ENCODE measurements around the gene FYN. TPM values are rescaled to one million over a fixed set of nuclear protein-coding genes. Genes with fewer than 3 reads are reported as not detected.
A peak's percentile ranks its signal among the peaks of the same experiment; 100 is the strongest.

The FYN gene
- total RNA-seq, 4 donors from 2014 or later = 37.8 to 65.8 (median 53.8) TPM

DNA sequence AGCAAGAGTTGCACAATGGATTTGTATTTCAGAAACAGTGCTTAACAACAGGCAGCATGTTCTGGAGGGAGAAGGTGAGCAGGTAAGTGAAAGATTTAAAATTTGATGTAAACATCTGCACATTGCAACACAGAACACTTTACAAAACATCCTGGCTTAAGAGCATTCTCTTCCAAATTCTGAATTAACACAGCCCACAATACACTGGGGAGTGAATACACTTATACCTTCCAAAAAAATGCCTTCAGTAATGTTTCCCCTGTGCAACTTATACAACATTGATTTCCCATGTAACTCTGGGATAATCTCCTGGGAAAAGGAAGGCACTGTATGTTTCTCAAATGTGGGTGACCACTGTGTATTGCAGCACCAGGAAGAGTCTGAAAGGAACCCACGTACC, 127.6 kb downstream of the FYN start:
- no peak for DNase-seq (ENCODE audit: extremely low spot score)
- intact Hi-C loops (cut with DNase I) = no loop called here
- 52% methylated on average over 1 of the region's 1 CpG for WGBS
- Histone ChIP-seq H3K27me3 (no peaks in the 10 kb centered on the region), H3K4me3 (no peak overlapping the region), H3K27ac (replicated peaks in 1 of 4) (no peak overlapping the region), H3K36me3 (no peaks in the 10 kb centered on the region), H3K9me3 (no peaks in the 10 kb centered on the region), H3K4me1 (peaks cover 23 to 52% (median 30%) of the 10 kb centered on the region in 4 donors)
- TF ChIP-seq EP300 (IDR thresholded peaks at IDR 0.05) (no peak), POLR2A (IDR thresholded peaks at IDR 0.05; ENCODE audit: low read depth) (no peak), POLR2AphosphoS5 (IDR thresholded peaks at IDR 0.05) (no peak)
- TF ChIP-seq, protein P1, sequence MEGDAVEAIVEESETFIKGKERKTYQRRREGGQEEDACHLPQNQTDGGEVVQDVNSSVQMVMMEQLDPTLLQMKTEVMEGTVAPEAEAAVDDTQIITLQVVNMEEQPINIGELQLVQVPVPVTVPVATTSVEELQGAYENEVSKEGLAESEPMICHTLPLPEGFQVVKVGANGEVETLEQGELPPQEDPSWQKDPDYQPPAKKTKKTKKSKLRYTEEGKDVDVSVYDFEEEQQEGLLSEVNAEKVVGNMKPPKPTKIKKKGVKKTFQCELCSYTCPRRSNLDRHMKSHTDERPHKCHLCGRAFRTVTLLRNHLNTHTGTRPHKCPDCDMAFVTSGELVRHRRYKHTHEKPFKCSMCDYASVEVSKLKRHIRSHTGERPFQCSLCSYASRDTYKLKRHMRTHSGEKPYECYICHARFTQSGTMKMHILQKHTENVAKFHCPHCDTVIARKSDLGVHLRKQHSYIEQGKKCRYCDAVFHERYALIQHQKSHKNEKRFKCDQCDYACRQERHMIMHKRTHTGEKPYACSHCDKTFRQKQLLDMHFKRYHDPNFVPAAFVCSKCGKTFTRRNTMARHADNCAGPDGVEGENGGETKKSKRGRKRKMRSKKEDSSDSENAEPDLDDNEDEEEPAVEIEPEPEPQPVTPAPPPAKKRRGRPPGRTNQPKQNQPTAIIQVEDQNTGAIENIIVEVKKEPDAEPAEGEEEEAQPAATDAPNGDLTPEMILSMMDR (IDR thresholded peaks at IDR 0.05) = no peak

DNA sequence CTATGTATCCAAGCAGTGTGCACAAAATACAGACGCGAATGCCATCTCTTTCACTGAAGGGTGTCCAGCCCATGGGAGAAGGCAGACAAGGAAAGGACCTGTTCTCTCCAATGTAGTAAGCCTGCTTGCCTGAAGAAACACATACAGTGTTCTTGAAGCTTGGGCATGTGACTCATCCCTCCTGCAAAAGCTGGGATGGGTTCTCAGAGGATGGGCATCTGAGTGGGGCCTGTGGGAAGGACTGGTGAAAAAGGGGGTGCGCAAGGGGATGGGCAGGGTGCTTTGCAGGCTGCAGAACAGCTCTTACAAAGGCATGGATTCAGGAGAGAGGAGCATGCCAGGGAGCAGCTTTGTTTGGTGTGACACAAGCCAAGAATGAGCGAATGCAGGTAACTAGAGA, 128.1 kb downstream of the FYN start:
- DNase-seq (ENCODE audit: extremely low spot score) = no peak
- 96% methylated on average over 4 of the region's 4 CpGs for WGBS
- peaks cover 23 to 52% (median 30%) of the 10 kb centered on the region in 4 donors for H3K4me1 ChIP-seq
- H3K9me3 ChIP-seq = no peaks in the 10 kb centered on the region
- intact Hi-C loops (cut with DNase I) = no loop called here
- TF ChIP-seq POLR2AphosphoS5 (IDR thresholded peaks at IDR 0.05) (no peak), EP300 (IDR thresholded peaks at IDR 0.05) (no peak), POLR2A (IDR thresholded peaks at IDR 0.05; ENCODE audit: low read depth) (no peak)
- TF ChIP-seq, protein P1 (IDR thresholded peaks at IDR 0.05) = no peak
- no peaks in the 10 kb centered on the region for H3K27me3 ChIP-seq
- H3K4me3 ChIP-seq = no peak overlapping the region
- H3K36me3 ChIP-seq = no peaks in the 10 kb centered on the region
- H3K27ac ChIP-seq (replicated peaks in 1 of 4) = no peak overlapping the region

DNA sequence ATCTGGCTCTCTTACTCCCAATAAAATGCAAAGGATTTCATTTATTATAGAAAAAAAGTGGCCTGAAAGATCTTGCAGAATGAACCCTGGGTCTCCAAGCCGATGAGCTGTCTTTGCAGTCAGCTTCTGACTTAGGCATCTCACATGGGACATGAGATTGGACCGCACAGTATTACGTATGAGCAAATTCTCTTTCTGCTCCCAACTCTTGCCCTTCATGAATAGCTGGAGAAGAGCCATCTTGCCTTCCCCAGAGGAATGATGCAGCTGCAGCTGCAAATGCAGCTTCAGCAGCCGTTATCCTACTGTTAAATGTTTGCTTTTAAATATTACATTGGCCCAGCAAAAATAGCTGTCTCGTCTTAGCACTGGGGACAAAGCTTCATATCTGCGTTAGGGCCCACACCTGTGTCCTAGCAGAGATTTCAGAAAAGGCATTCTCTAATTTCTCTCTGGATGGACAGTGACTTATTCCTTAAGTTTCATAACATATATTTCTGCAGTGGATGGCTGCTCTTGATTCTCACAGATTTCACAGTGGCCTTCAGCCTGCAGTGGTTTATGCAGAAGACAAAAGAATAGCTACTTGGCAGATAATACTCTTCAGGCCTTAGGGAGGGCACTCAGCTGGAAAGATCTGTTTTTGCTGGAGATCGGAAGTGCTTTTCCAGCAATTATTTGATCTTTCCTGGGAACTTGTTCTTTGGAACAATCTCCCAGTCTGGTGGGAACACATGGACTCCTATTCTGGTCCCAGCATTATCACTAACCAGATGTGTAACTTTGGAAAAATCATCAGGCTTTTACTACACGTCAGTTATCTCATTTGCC, 129.2 kb downstream of the FYN start:
- TF ChIP-seq EP300 (IDR thresholded peaks at IDR 0.05) = no peak
- TF ChIP-seq, protein P1 (IDR thresholded peaks at IDR 0.05) = no peak
- peak in 1 of 2 donors; percentile 4 for TF ChIP-seq POLR2AphosphoS5 (IDR thresholded peaks at IDR 0.05)
- no peak for TF ChIP-seq POLR2A (IDR thresholded peaks at IDR 0.05; ENCODE audit: low read depth)
- H3K27me3 ChIP-seq = no peaks in the 10 kb centered on the region
- no peaks in the 10 kb centered on the region for H3K9me3 ChIP-seq
- no peak overlapping the region for H3K4me3 ChIP-seq
- peak overlapping the region in 2 of 4 donors; percentile 7 to 10 for H3K27ac ChIP-seq (replicated peaks in 1 of 4)
- DNase-seq (ENCODE audit: extremely low spot score) = no peak
- peaks cover 23 to 52% (median 32%) of the 10 kb centered on the region in 4 donors for H3K4me1 ChIP-seq
- 43% methylated on average over 8 of the region's 8 CpGs for WGBS
- intact Hi-C loops (cut with DNase I) = no loop called here
- H3K36me3 ChIP-seq = no peaks in the 10 kb centered on the region

DNA sequence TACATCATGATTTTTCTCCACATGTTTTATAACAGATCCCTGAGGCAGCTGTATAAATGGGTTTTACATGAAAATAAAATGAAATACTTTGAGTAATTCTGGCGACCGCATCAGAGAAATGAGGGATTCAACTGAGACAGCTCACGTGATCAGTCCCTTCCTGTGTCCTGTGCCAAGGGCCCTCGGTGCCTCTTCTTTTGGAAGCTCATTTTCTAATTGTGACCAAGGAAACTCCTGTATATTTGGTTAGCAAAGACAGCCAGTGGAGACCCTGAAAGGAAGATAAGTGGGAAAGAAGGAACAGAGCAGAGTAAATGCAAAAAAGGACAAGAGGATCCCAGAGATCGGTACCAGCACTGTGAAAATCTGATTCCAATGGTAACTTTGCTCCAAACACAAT, 129.9 kb downstream of the FYN start:
- Histone ChIP-seq H3K27me3 (no peaks in the 10 kb centered on the region), H3K9me3 (no peaks in the 10 kb centered on the region), H3K36me3 (no peaks in the 10 kb centered on the region), H3K27ac (replicated peaks in 1 of 4) (peak overlapping the region in 2 of 4 donors; percentile 7 to 10), H3K4me3 (no peak overlapping the region), H3K4me1 (peaks cover 23 to 51% (median 33%) of the 10 kb centered on the region in 4 donors)
- TF ChIP-seq POLR2AphosphoS5 (IDR thresholded peaks at IDR 0.05) (no peak), POLR2A (IDR thresholded peaks at IDR 0.05; ENCODE audit: low read depth) (no peak), EP300 (IDR thresholded peaks at IDR 0.05) (no peak)
- TF ChIP-seq, protein P1 (IDR thresholded peaks at IDR 0.05) = no peak
- no peak for DNase-seq (ENCODE audit: extremely low spot score)
- intact Hi-C loops (cut with DNase I) = no loop called here
- 59% methylated on average over 5 of the region's 5 CpGs for WGBS

Data from esophagus muscularis mucosa (tissue), 4 donors.